GM12801 (cell line): ENCODE results near the gene ANKRD35.

Source experiments
- CTCF ChIP-seq: IDR thresholded peaks from one replicate; pipeline ENCODE4 v1.5.1; 2011; ENCODE audit warnings: control low read depth; ENCODE audit not compliant: insufficient read length; ENCODE audit errors: extremely low read depth

Gene ANKRD35

GRCh38 chr1:145889722-145890121, 4.1 kb upstream of the ANKRD35 start:
- TF ChIP-seq CTCF = no peak

GRCh38 chr1:145887631-145888030, 2.0 kb upstream of the ANKRD35 start:
- TF ChIP-seq CTCF = no peak

- TF ChIP-seq CTCF = no peak
Measured at GRCh38 chr1:145886816-145887215, 1.1 kb upstream of the ANKRD35 start.

GRCh38 chr1:145886390-145886789, 724 bp upstream of the ANKRD35 start:
- TF ChIP-seq CTCF = no peak

GRCh38 chr1:145884675-145885074, 991 bp downstream of the ANKRD35 start:
- TF ChIP-seq CTCF = no peak

- no peak for TF ChIP-seq CTCF
Measured at GRCh38 chr1:145879775-145880174, 5.9 kb downstream of the ANKRD35 start.

GRCh38 chr1:145878724-145879123, 6.9 kb downstream of the ANKRD35 start:
- no peak for TF ChIP-seq CTCF
